Measurements from ENCODE around the gene CRKL. TPM values are rescaled to one million over a fixed set of nuclear protein-coding genes. Genes with fewer than 3 reads are reported as not detected.

Gene CRKL
- 54.1 and 62.4 TPM in 2 replicates for total RNA-seq

GRCh38 chr22:20916916-20917810 lies at the start of gene CRKL:
Gene CRKL, plus strand, starts transcription at chr22:20917407. Its CDS starts 528 bp downstream, at chr22:20917935.

GRCh38 chr22:20966883-20967696 lies 49.9 kb downstream of the CRKL start, which contains the start of gene AIFM3:
Gene AIFM3, plus strand, starts transcription at chr22:20967255. Its CDS starts 690 bp downstream, at chr22:20967945.

GRCh38 chr22:20981787-20982562 lies 64.8 kb downstream of the CRKL start, which contains the start of gene LZTR1:
Gene LZTR1, plus strand, starts transcription at chr22:20982297. Its CDS starts 75 bp downstream, at chr22:20982372.

GRCh38 chr22:21001601-21002325 lies 84.6 kb downstream of the CRKL start, which contains the start of gene THAP7:
Gene THAP7, minus strand, starts transcription at chr22:21002118. Its CDS starts 207 bp downstream, at chr22:21001911.

Other genes starting within 250 kb of the CRKL start
- 0.14 TPM in 1 of 2 replicates, not detected in the other for gene SERPIND1, start 143.3 kb upstream of the CRKL start, total RNA-seq
- 18.5 and 30.6 TPM in 2 replicates for gene PI4KA, start 58.6 kb upstream of the CRKL start, total RNA-seq
- 10.4 and 13.4 TPM in 2 replicates for gene SNAP29, start 58.4 kb upstream of the CRKL start, total RNA-seq
- gene AIFM3, start 49.8 kb downstream of the CRKL start, total RNA-seq = 0.56 and 0.85 TPM in 2 replicates
- gene LZTR1, start 64.9 kb downstream of the CRKL start, total RNA-seq = 19.7 and 22.5 TPM in 2 replicates
- gene THAP7, start 84.7 kb downstream of the CRKL start, total RNA-seq = 26.3 and 38.0 TPM in 2 replicates
- gene P2RX6, start 97.8 kb downstream of the CRKL start, total RNA-seq = 0.21 and 0.28 TPM in 2 replicates
- 2.0 TPM in 2 replicates for gene SLC7A4, start 115.2 kb downstream of the CRKL start, total RNA-seq
- gene LRRC74B, start 128.5 kb downstream of the CRKL start, total RNA-seq = not detected in 2 replicates

Measured in airway epithelial cell (primary cell).